H9 (cell line): ENCODE measurements around the gene GLIPR1L1. TPM values are rescaled to one million over a fixed set of nuclear protein-coding genes. Genes with fewer than 3 reads are reported as not detected.

Experiments used
- DNase-seq: peaks from one replicate; pipeline ENCODE4 v3.0.0-alpha.2; 2017
- H2AFZ ChIP-seq: one replicate; pipeline ENCODE4 v1.6.1; 2013; ENCODE audit warnings: mild to moderate bottlenecking, low read length, control low read depth, moderate library complexity
- H2AK5ac ChIP-seq: 2 replicates; pipeline ENCODE4 v1.6.1; 2013; ENCODE audit warnings: low read length, control low read depth, mixed read lengths; ENCODE audit not compliant: insufficient read length
- H2BK120ac ChIP-seq: one replicate; pipeline ENCODE4 v1.6.1; 2013; ENCODE audit warnings: low read depth, mild to moderate bottlenecking, low read length, control low read depth, inconsistent platforms; ENCODE audit not compliant: poor library complexity, severe bottlenecking
- H2BK12ac ChIP-seq: 2 replicates; pipeline ENCODE4 v1.6.1; 2013; ENCODE audit warnings: low read length, control low read depth, mixed read lengths, low read depth; ENCODE audit not compliant: insufficient read length
- H2BK15ac ChIP-seq: 2 replicates; pipeline ENCODE4 v1.6.1; 2013; ENCODE audit warnings: low read depth, low read length, control low read depth
- H2BK20ac ChIP-seq: one replicate; pipeline ENCODE4 v1.6.1; 2013; ENCODE audit warnings: low read depth, mild to moderate bottlenecking, low read length, control low read depth, inconsistent platforms; ENCODE audit not compliant: poor library complexity, severe bottlenecking
- H2BK5ac ChIP-seq: 2 replicates; pipeline ENCODE4 v1.6.1; 2013; ENCODE audit warnings: low read length, control low read depth, mixed read lengths; ENCODE audit not compliant: insufficient read length
- H3K14ac ChIP-seq: 2 replicates; pipeline ENCODE4 v1.6.1; 2013; ENCODE audit warnings: low read length, control low read depth; ENCODE audit not compliant: insufficient read depth
- H3K18ac ChIP-seq: 2 replicates; pipeline ENCODE4 v1.6.1; 2013; ENCODE audit warnings: low read depth, mild to moderate bottlenecking, mixed read lengths, low read length, control low read depth; ENCODE audit not compliant: insufficient read length
- H3K23ac ChIP-seq: 2 replicates; pipeline ENCODE4 v1.6.1; 2013; ENCODE audit warnings: low read length, control low read depth, mixed read lengths, low read depth; ENCODE audit not compliant: insufficient read length
- H3K23me2 ChIP-seq: 2 replicates; pipeline ENCODE4 v1.6.1; 2013; ENCODE audit warnings: low read depth, mild to moderate bottlenecking, mixed read lengths, low read length, control low read depth; ENCODE audit not compliant: insufficient read length, poor library complexity, severe bottlenecking
- H3K27ac ChIP-seq: 2 replicates; pipeline ENCODE4 v1.5.1; 2013; ENCODE audit warnings: low read length, control low read depth, mixed read lengths, low read depth; ENCODE audit not compliant: insufficient read length
- H3K27me3 ChIP-seq: 2 replicates; pipeline ENCODE4 v1.6.1; 2013; ENCODE audit warnings: low read length, control low read depth, inconsistent platforms; ENCODE audit not compliant: insufficient read depth
- H3K4ac ChIP-seq: 2 replicates; pipeline ENCODE4 v1.6.1; 2013; ENCODE audit warnings: low read depth, mild to moderate bottlenecking, control low read depth, inconsistent platforms, low read length, moderate library complexity
- H3K4me1 ChIP-seq: 2 replicates; pipeline ENCODE4 v1.6.1; 2013; ENCODE audit warnings: low read length, control low read depth, inconsistent platforms; ENCODE audit not compliant: insufficient read depth
- H3K4me2 ChIP-seq: 2 replicates; pipeline ENCODE4 v1.6.1; 2013; ENCODE audit warnings: low read length, control low read depth, mixed read lengths; ENCODE audit not compliant: insufficient read length, insufficient read depth
- H3K56ac ChIP-seq: 2 replicates; pipeline ENCODE4 v1.6.1; 2013; ENCODE audit warnings: low read depth, mild to moderate bottlenecking, mixed read lengths, low read length, control low read depth; ENCODE audit not compliant: insufficient read length
- H3K79me1 ChIP-seq: 2 replicates; pipeline ENCODE4 v1.6.1; 2013; ENCODE audit warnings: low read depth, mild to moderate bottlenecking, moderate library complexity, low read length, control low read depth, inconsistent platforms; ENCODE audit not compliant: insufficient read depth, poor library complexity, severe bottlenecking
- H3K79me2 ChIP-seq: 2 replicates; pipeline ENCODE4 v1.6.1; 2013; ENCODE audit warnings: low read length, control low read depth, inconsistent platforms; ENCODE audit not compliant: insufficient read depth
- H3K9ac ChIP-seq: 2 replicates; pipeline ENCODE4 v1.6.1; 2013; ENCODE audit warnings: low read length, control low read depth, mixed read lengths; ENCODE audit not compliant: insufficient read length; ENCODE audit errors: extremely low read depth
- H3K9me3 ChIP-seq: one replicate; pipeline ENCODE4 v1.6.1; 2013; ENCODE audit warnings: low read depth, low read length, inconsistent platforms; ENCODE audit not compliant: control insufficient read depth
- H3T11ph ChIP-seq: one replicate; pipeline ENCODE4 v1.6.1; 2013; ENCODE audit warnings: mild to moderate bottlenecking, low read length, control low read depth, inconsistent platforms
- H4K20me1 ChIP-seq: one replicate; pipeline ENCODE4 v1.6.1; 2013; ENCODE audit not compliant: control insufficient read depth, insufficient read length, insufficient read depth
- H4K5ac ChIP-seq: 2 replicates; pipeline ENCODE4 v1.6.1; 2013; ENCODE audit warnings: low read depth, mild to moderate bottlenecking, mixed read lengths, low read length, control low read depth; ENCODE audit not compliant: insufficient read length
- H4K8ac ChIP-seq: replicated peaks from 2 replicates; pipeline ENCODE4 v1.6.1; 2013; ENCODE audit warnings: low read length, control low read depth, mixed read lengths, low read depth; ENCODE audit not compliant: insufficient read length
- H4K91ac ChIP-seq: 2 replicates; pipeline ENCODE4 v1.6.1; 2013; ENCODE audit warnings: low read depth, mild to moderate bottlenecking, moderate library complexity, mixed read lengths, low read length, control low read depth; ENCODE audit not compliant: insufficient read length
- H3K27ac Mint-ChIP-seq, 3 experiments: 2 replicates in 2 of 3; 3 replicates in 1 of 3; pipeline ENCODE4 v1.8.0; 2020 to 2021; ENCODE audit warnings: mixed read lengths in 3 of 3, mild to moderate bottlenecking in 1 of 3, moderate library complexity in 1 of 3
- H3K27me3 Mint-ChIP-seq: 2 replicates; pipeline ENCODE4 v1.8.0; 2021; ENCODE audit warnings: low read depth, mild to moderate bottlenecking, moderate library complexity, mixed read lengths
- H3K36me3 Mint-ChIP-seq, 3 experiments: 2 replicates in 2 of 3; 3 replicates in 1 of 3; pipeline ENCODE4 v1.8.0; 2020 to 2021; ENCODE audit warnings: low read depth in 3 of 3, mixed read lengths in 3 of 3; ENCODE audit not compliant: insufficient read depth in 1 of 3
- H3K4me1 Mint-ChIP-seq, 2 experiments: 2 replicates each; pipeline ENCODE4 v1.8.0; 2020; ENCODE audit warnings: mixed read lengths in 2 of 2
- H3K4me3 Mint-ChIP-seq, 2 experiments: 2 replicates in 1 of 2; 3 replicates in 1 of 2; pipeline ENCODE4 v1.8.0; 2020 to 2021; ENCODE audit warnings: mild to moderate bottlenecking in 2 of 2, mixed read lengths in 2 of 2, moderate library complexity in 1 of 2
- H3K9me3 Mint-ChIP-seq, 2 experiments: 2 replicates in 1 of 2; 3 replicates in 1 of 2; pipeline ENCODE4 v1.8.0; 2020; ENCODE audit warnings: mild to moderate bottlenecking in 2 of 2, mixed read lengths in 2 of 2, moderate library complexity in 1 of 2
- CTCF ChIP-seq: fragments of 200-600 bp; sonication (generic); conservative IDR thresholded peaks from 3 replicates; pipeline ENCODE4 v1.8.0; 2021; ENCODE audit warnings: antibody characterized with exemption, mild to moderate bottlenecking
- WGBS: extraction: QIAGEN DNeasy Blood & Tissue Kit; methylation state at CpG from one replicate; pipeline ENCODE4 v1.1.7; 2013; ENCODE audit warnings: missing lambda C conversion rate, low lambda C conversion rate, mixed read lengths; ENCODE audit not compliant: insufficient read length; ENCODE audit errors: extremely low coverage; 5-methylcytosine and 5-hydroxymethylcytosine counted together
- total RNA-seq: library from RNA; stranded (reverse); gene quantifications from 2 replicates; pipeline ENCODE4 v1.2.1, GENCODE V29; 2021

The GLIPR1L1 gene
- total RNA-seq, 1 experiment from 2014 or later = 1.9 TPM

GRCh38 chr12:75389061-75389460 lies 54.6 kb downstream of the GLIPR1L1 start:
- Mint-ChIP-seq H3K27ac (no peak overlapping the region), H3K9me3 (no peaks in the 10 kb centered on the region), H3K36me3 (peaks cover 0 to 7% (median 0%) of the 10 kb centered on the region in 3 experiments; a peak in 2 of 7 replicates), H3K27me3 (no peaks in the 10 kb centered on the region), H3K4me1 (peaks cover 17 to 24% of the 10 kb centered on the region in 2 experiments), H3K4me3 (no peak overlapping the region)
- Histone ChIP-seq H3K79me2 (no peaks in the 10 kb centered on the region), H2BK120ac (no peak overlapping the region), H3K23me2 (peaks cover 3% of the 10 kb centered on the region), H2AFZ (no peak overlapping the region), H4K91ac (no peak overlapping the region), H3T11ph (no peak overlapping the region), H2BK15ac (no peak overlapping the region), H2AK5ac (no peak overlapping the region), H4K8ac (no peak overlapping the region), H2BK12ac (no peak overlapping the region), H3K4me1 (no peaks in the 10 kb centered on the region), H3K23ac (no peak overlapping the region), H3K4ac (no peak overlapping the region), H3K27ac (no peak overlapping the region), H3K4me2 (no peak overlapping the region), H3K79me1 (no peaks in the 10 kb centered on the region), H2BK20ac (no peak overlapping the region), H3K9me3 (no peaks in the 10 kb centered on the region), H3K18ac (no peak overlapping the region), H3K56ac (no peak overlapping the region), H4K5ac (no peak overlapping the region), H3K27me3 (no peaks in the 10 kb centered on the region), H3K14ac (no peak overlapping the region), H2BK5ac (no peak overlapping the region), H4K20me1 (no peaks in the 10 kb centered on the region), H3K9ac (no peak overlapping the region)
- DNase-seq = no peak
- WGBS = no CpG with 5 or more reads among the region's 1 CpG
- no peak for TF ChIP-seq CTCF
